K562 (cell line): ENCODE measurements around the gene CHDH. TPM values are rescaled to one million over a fixed set of nuclear protein-coding genes. Genes with fewer than 3 reads are reported as not detected.

Source experiments
- CHD1 ChIP-seq: fragments of 200-600 bp; sonication (generic); IDR thresholded peaks from one replicate; pipeline ENCODE4 v1.6.1; 2012; ENCODE audit warnings: mild to moderate bottlenecking, moderate library complexity, low read length, inconsistent platforms
- CTBP1 ChIP-seq: fragments of 450-650 bp; IDR thresholded peaks from 2 replicates; pipeline ENCODE4 v1.6.1; 2016; ENCODE audit warnings: borderline replicate concordance
- EP300 ChIP-seq: IDR thresholded peaks from 2 replicates; pipeline ENCODE4 v1.6.1; 2012; ENCODE audit warnings: low read length, improper control_type of control experiment
- GATA2 ChIP-seq: sonication (generic); formaldehyde crosslinking; IDR thresholded peaks from 2 replicates; pipeline ENCODE4 v1.4.0; 2020; ENCODE audit warnings: mild to moderate bottlenecking, missing genetic modification reagents
- GATAD2B ChIP-seq: fragments of 450-650 bp; IDR thresholded peaks from 2 replicates; pipeline ENCODE4 v1.6.1; 2017; ENCODE audit warnings: mild to moderate bottlenecking, borderline replicate concordance
- MTF1 ChIP-seq: fragments of 250-450 bp; sonication (Bioruptor Pico); IDR thresholded peaks from 2 replicates; pipeline ENCODE4 v1.9.0; 2021; ENCODE audit warnings: moderate library complexity, mild to moderate bottlenecking, inconsistent platforms, borderline replicate concordance
- MYNN ChIP-seq, 2 experiments: sonication (generic); formaldehyde crosslinking in 1 of 2; IDR thresholded peaks; 2 replicates each; pipeline versions ENCODE4 v1.5.0 to v1.6.1; 2016 to 2020; ENCODE audit warnings: antibody characterized with exemption in 1 of 2, missing genetic modification reagents in 1 of 2
- NRF1 ChIP-seq, 2 experiments: fragments of 450-650 bp; IDR thresholded peaks in 1 of 2; conservative IDR thresholded peaks in 1 of 2; 2 replicates each; pipeline ENCODE4 v1.6.1; 2014; ENCODE audit warnings: mild to moderate bottlenecking in 2 of 2
- PCBP1 ChIP-seq: fragments of 200-400 bp; formaldehyde crosslinking; IDR thresholded peaks from 2 replicates; pipeline ENCODE4 v1.6.1; 2018; ENCODE audit warnings: mild to moderate bottlenecking, low read depth, low read length; ENCODE audit not compliant: poor library complexity, severe bottlenecking
- RBM39 ChIP-seq: fragments of 200-400 bp; formaldehyde crosslinking; optimal IDR thresholded peaks from 2 replicates; pipeline ENCODE3; 2018; ENCODE audit warnings: low read depth, low read length
- TRIM24 ChIP-seq, 2 experiments: fragments of 450-650 bp; IDR thresholded peaks; 2 replicates each; pipeline ENCODE4 v1.6.1; 2016
- ZBED1 ChIP-seq: IDR thresholded peaks from 2 replicates; pipeline ENCODE4 v1.6.1; 2014
- ZNF174 ChIP-seq: fragments of 250-450 bp; sonication (Bioruptor Pico); IDR thresholded peaks from 2 replicates; pipeline ENCODE4 v1.4.0; 2020; ENCODE audit warnings: mild to moderate bottlenecking
- ZNF175 ChIP-seq: fragments of 200-800 bp; sonication (Bioruptor generic); IDR thresholded peaks from 2 replicates; pipeline ENCODE4 v1.6.1; 2016; ENCODE audit warnings: low read depth, mild to moderate bottlenecking, missing genetic modification characterization, missing compliant biosample characterization
- ZNF3 ChIP-seq: fragments of 250-450 bp; sonication (Bioruptor Pico); IDR thresholded peaks from 2 replicates; pipeline ENCODE4 v1.5.0; 2021; ENCODE audit warnings: mild to moderate bottlenecking, moderate library complexity
- polyA plus RNA-seq, 8 experiments: library from polyadenylated mRNA; depleted of rRNA in 4 of 8; stranded (reverse) in 5 of 8; unstranded in 3 of 8; fragments of >200 nt; fragmentation: Nextera tagmentation in 2 of 8; fragmentation: Illumina TruSeq in 1 of 8; extraction: Ambion mirVana in 2 of 8; extraction: Trizol in 1 of 8; gene quantifications; 2 replicates each; pipeline versions ENCODE4 v1.2.1 to v1.2.3, GENCODE V29; 2011 to 2014; ENCODE audit warnings: inconsistent platforms in 1 of 8, missing spikeins in 1 of 8
- total RNA-seq, 7 experiments: library from RNA; depleted of rRNA in 6 of 7; stranded (reverse); fragments of >200 nt in 6 of 7; fragmentation: Illumina TruSeq in 2 of 7; extraction: Trizol in 2 of 7; gene quantifications; 2 replicates each; pipeline versions ENCODE4 v1.2.1 to v1.2.3, GENCODE V29; 2011 to 2021; ENCODE audit warnings: low replicate concordance in 1 of 7
- TF ChIP-seq, protein P1 (sequence below), 2 experiments: fragments of 450-650 bp in 1 of 2; sonication (generic) in 1 of 2; formaldehyde crosslinking in 1 of 2; IDR thresholded peaks in 1 of 2; conservative IDR thresholded peaks in 1 of 2; 2 replicates each; pipeline versions ENCODE4 v1.6.1 to v1.8.1; 2016 to 2023; ENCODE audit warnings: mild to moderate bottlenecking in 2 of 2, moderate library complexity in 2 of 2, inconsistent platforms in 1 of 2, missing genetic modification reagents in 1 of 2
- TF ChIP-seq, protein P2 (sequence below): fragments of 450-650 bp; IDR thresholded peaks from 2 replicates; pipeline ENCODE4 v1.6.1; 2016; ENCODE audit warnings: borderline replicate concordance
- TF ChIP-seq, protein P3 (sequence below): fragments of 250-450 bp; sonication (Bioruptor Pico); IDR thresholded peaks from 2 replicates; pipeline ENCODE4 v1.5.0; 2021
- TF ChIP-seq, protein P4 (sequence below): fragments of 450-650 bp; conservative IDR thresholded peaks from 2 replicates; pipeline ENCODE4 v1.6.1; 2016; ENCODE audit warnings: missing genetic modification characterization, low read depth, mild to moderate bottlenecking, control low read depth, missing compliant biosample characterization
- TF ChIP-seq, protein P5 (sequence below): sonication (generic); formaldehyde crosslinking; IDR thresholded peaks from 2 replicates; pipeline ENCODE4 v1.8.0; 2022; ENCODE audit warnings: mild to moderate bottlenecking, low read depth, missing genetic modification reagents
- TF ChIP-seq, protein P6 (sequence below): fragments of 450-650 bp; formaldehyde crosslinking; IDR thresholded peaks from 2 replicates; pipeline ENCODE4 v1.4.0; 2022; ENCODE audit warnings: mild to moderate bottlenecking, moderate library complexity

Gene CHDH
- total and polyA plus RNA-seq, 9 of the 15 experiments (the other 6 are each of a cell fraction or from before 2014, with no cell fraction given): 0.06 to 1.9 (median 0.46) TPM

DNA sequence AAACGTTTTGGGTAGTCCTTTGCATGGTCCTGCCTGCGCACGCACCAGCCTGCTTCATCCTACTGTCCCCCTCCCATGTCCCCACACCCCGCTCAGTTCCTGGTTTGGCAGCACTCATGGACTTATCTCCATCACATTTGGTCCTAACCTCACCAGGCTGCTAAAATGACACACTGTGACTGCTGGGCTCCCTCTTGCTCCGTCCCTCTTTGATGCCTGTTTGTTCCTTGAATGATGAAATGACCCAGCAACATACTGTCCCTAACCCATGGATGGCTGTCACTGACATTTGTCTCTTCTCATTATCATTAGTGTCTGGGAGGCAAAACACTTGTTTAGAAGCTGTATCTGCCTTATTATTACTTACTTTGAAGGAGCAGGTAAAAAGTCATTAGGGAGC lies 80.5 kb downstream of the CHDH start (continued):
- TF ChIP-seq ZNF3 (CRISPR knock-in tag): no peak
- TF ChIP-seq, protein P1, sequence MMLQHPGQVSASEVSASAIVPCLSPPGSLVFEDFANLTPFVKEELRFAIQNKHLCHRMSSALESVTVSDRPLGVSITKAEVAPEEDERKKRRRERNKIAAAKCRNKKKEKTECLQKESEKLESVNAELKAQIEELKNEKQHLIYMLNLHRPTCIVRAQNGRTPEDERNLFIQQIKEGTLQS (IDR thresholded peaks at IDR 0.05): peak; percentile 32; the same call in 1 of the 2 replicates
- TF ChIP-seq, protein P1 (CRISPR knock-in tag; conservative IDR thresholded peaks at IDR 0.05): no peak
- peak; percentile 19; the same call in 1 of the 2 replicates for TF ChIP-seq EP300
- no peak for TF ChIP-seq GATA2 (CRISPR knock-in tag)
- TF ChIP-seq, protein P2, sequence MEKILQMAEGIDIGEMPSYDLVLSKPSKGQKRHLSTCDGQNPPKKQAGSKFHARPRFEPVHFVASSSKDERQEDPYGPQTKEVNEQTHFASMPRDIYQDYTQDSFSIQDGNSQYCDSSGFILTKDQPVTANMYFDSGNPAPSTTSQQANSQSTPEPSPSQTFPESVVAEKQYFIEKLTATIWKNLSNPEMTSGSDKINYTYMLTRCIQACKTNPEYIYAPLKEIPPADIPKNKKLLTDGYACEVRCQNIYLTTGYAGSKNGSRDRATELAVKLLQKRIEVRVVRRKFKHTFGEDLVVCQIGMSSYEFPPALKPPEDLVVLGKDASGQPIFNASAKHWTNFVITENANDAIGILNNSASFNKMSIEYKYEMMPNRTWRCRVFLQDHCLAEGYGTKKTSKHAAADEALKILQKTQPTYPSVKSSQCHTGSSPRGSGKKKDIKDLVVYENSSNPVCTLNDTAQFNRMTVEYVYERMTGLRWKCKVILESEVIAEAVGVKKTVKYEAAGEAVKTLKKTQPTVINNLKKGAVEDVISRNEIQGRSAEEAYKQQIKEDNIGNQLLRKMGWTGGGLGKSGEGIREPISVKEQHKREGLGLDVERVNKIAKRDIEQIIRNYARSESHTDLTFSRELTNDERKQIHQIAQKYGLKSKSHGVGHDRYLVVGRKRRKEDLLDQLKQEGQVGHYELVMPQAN: no peak
- TF ChIP-seq CTBP1: peak; percentile 62
- TF ChIP-seq MYNN (IDR thresholded peaks at IDR 0.05): no peak
- TF ChIP-seq MYNN (CRISPR knock-in tag; IDR thresholded peaks at IDR 0.05): no peak
- no peak for TF ChIP-seq GATAD2B
- no peak for TF ChIP-seq PCBP1
- TF ChIP-seq MTF1 (CRISPR knock-in tag): no peak
- peak in 1 of 2 experiments; percentile 21; a peak in 1 of 4 replicates for TF ChIP-seq TRIM24 (IDR thresholded peaks at IDR 0.05)
- TF ChIP-seq, protein P3, sequence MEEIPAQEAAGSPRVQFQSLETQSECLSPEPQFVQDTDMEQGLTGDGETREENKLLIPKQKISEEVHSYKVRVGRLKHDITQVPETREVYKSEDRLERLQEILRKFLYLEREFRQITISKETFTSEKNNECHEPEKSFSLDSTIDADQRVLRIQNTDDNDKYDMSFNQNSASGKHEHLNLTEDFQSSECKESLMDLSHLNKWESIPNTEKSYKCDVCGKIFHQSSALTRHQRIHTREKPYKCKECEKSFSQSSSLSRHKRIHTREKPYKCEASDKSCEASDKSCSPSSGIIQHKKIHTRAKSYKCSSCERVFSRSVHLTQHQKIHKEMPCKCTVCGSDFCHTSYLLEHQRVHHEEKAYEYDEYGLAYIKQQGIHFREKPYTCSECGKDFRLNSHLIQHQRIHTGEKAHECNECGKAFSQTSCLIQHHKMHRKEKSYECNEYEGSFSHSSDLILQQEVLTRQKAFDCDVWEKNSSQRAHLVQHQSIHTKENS: no peak
- peak in 1 of 2 experiments; percentile 46; a peak in 2 of 4 replicates for TF ChIP-seq NRF1 (conservative IDR thresholded peaks at IDR 0.05 in 1 of 2, IDR thresholded peaks at IDR 0.05 in 1 of 2)
- TF ChIP-seq ZNF174: no peak
- TF ChIP-seq ZBED1: no peak
- TF ChIP-seq, protein P4, sequence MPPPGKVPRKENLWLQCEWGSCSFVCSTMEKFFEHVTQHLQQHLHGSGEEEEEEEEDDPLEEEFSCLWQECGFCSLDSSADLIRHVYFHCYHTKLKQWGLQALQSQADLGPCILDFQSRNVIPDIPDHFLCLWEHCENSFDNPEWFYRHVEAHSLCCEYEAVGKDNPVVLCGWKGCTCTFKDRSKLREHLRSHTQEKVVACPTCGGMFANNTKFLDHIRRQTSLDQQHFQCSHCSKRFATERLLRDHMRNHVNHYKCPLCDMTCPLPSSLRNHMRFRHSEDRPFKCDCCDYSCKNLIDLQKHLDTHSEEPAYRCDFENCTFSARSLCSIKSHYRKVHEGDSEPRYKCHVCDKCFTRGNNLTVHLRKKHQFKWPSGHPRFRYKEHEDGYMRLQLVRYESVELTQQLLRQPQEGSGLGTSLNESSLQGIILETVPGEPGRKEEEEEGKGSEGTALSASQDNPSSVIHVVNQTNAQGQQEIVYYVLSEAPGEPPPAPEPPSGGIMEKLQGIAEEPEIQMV (tag): no peak
- TF ChIP-seq CHD1: no peak
- TF ChIP-seq, protein P5, sequence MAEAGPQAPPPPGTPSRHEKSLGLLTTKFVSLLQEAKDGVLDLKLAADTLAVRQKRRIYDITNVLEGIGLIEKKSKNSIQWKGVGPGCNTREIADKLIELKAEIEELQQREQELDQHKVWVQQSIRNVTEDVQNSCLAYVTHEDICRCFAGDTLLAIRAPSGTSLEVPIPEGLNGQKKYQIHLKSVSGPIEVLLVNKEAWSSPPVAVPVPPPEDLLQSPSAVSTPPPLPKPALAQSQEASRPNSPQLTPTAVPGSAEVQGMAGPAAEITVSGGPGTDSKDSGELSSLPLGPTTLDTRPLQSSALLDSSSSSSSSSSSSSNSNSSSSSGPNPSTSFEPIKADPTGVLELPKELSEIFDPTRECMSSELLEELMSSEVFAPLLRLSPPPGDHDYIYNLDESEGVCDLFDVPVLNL (CRISPR knock-in tag): no peak
- 0 out of 2 replicates have a peak, but pooled peaks have one; percentile 34 for TF ChIP-seq ZNF175
- TF ChIP-seq, protein P6, sequence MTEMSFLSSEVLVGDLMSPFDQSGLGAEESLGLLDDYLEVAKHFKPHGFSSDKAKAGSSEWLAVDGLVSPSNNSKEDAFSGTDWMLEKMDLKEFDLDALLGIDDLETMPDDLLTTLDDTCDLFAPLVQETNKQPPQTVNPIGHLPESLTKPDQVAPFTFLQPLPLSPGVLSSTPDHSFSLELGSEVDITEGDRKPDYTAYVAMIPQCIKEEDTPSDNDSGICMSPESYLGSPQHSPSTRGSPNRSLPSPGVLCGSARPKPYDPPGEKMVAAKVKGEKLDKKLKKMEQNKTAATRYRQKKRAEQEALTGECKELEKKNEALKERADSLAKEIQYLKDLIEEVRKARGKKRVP (CRISPR knock-in tag): peak; percentile 75; the same call in 1 of the 2 replicates
- no peak for TF ChIP-seq RBM39
- TF ChIP-seq, all 486 proteins: peak for 10
